ENCODE data around the gene OLFML2B.

- no peak for TF ChIP-seq CTCF (IDR thresholded peaks at IDR 0.05)
- TF ChIP-seq SIN3A (IDR thresholded peaks at IDR 0.05; ENCODE audit: borderline replicate concordance, low read depth, low read length) = no peak
- TF ChIP-seq EP300 (IDR thresholded peaks at IDR 0.05; ENCODE audit: borderline replicate concordance in 1 of 2, low read depth in 1 of 2, low read length in 1 of 2) = no peak
- TF ChIP-seq RFX5 (IDR thresholded peaks at IDR 0.05; ENCODE audit: low read length) = no peak
- TF ChIP-seq MXI1 (IDR thresholded peaks at IDR 0.05; ENCODE audit: low read depth, low read length) = no peak
- TF ChIP-seq POLR2AphosphoS5 (IDR thresholded peaks at IDR 0.05; ENCODE audit: low read depth, low read length) = no peak
- TF ChIP-seq RAD21 (IDR thresholded peaks at IDR 0.05; ENCODE audit: low read length) = no peak
- TF ChIP-seq PBX3 (IDR thresholded peaks at IDR 0.05) = no peak
- no peak for TF ChIP-seq SMC3 (IDR thresholded peaks at IDR 0.05; ENCODE audit: low read depth, low read length)
- no peak for TF ChIP-seq EZH2phosphoT487 (IDR thresholded peaks at IDR 0.05; ENCODE audit: borderline replicate concordance, low read depth)
Measured at GRCh38 chr1:162059721-162060120, 36.1 kb upstream of the OLFML2B start.

All from SK-N-SH (cell line).